HG03575 (cell line): Measurements from ENCODE around the gene C4B.
"Not testable (repeated sequence)": the region's sequence is repeated elsewhere in the genome, so short reads cannot be mapped to it uniquely, and the experiment has no call there.

Experiments
- ATAC-seq: cut with Tn5 transposase; IDR thresholded peaks from one replicate; pipeline ENCODE4 v1.9.1; 2021; ENCODE audit not compliant: unreplicated experiment, insufficient number of reproducible peaks, low FRiP score; ENCODE audit errors: extremely low read depth

The C4B gene

DNA sequence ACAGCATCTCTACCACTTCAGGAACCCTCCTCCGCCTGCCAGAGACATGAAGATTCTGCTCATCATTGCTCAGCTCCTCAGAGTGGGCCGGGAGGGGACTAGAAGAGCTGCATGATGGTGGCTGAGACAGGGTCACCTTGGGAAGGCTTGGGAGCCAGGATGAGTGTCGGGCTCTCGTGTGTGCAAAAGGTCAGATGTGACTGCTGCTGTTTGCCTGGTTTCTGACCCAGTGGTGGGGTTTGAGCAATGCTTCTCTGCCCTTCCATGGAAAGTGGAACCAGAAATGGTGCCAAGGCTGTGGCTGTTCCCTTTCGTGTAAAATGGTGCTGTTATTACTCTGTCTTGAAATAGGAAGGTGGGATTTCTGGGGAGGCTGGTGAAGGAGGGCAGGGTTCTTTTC is 857 bp upstream of the C4B start:
- ATAC-seq = not testable (repeated sequence)

DNA sequence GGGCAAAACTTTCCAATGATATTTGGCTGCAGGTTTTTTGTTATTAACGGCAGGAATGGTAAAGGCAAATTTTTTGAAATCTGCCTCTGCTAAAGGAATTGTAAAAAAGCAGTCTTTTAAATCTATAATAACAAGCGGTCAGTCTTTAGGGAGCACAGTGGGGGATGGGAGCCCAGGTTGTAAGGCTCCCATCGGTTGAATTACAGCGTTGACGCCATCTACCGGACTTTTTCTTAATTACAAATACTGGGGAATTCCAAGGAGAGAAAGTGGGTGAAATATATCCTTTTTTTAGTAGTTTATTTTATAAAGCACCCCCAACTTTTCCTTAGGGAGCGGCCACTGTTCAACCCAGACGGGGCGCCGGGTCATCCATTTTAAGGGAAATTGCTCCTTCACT is 7.5 kb downstream of the C4B start:
- ATAC-seq = not testable (repeated sequence)

DNA sequence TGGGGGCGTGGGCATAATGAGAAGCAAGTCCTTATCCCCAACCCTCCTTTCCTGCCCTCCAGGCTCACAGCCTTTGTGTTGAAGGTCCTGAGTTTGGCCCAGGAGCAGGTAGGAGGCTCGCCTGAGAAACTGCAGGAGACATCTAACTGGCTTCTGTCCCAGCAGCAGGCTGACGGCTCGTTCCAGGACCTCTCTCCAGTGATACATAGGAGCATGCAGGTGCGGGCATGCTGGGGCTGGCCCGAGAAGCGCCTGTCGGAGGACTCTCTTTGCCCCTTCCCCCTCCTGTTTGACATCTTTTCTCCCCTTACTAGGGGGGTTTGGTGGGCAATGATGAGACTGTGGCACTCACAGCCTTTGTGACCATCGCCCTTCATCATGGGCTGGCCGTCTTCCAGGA is 14.0 kb downstream of the C4B start:
- ATAC-seq = not testable (repeated sequence)

DNA sequence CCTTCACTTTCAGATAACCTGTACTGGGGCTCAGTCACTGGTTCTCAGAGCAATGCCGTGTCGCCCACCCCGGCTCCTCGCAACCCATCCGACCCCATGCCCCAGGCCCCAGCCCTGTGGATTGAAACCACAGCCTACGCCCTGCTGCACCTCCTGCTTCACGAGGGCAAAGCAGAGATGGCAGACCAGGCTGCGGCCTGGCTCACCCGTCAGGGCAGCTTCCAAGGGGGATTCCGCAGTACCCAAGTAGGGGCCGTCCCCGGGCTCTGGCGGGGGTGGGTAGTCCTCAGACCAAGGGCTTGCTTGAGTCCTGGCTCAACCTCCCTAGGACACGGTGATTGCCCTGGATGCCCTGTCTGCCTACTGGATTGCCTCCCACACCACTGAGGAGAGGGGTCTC is 15.0 kb downstream of the C4B start:
- not testable (repeated sequence) for ATAC-seq

GRCh38 chr6:32035283-32036013 is 20.9 kb downstream of the C4B start:
- ATAC-seq = not testable (repeated sequence)

DNA sequence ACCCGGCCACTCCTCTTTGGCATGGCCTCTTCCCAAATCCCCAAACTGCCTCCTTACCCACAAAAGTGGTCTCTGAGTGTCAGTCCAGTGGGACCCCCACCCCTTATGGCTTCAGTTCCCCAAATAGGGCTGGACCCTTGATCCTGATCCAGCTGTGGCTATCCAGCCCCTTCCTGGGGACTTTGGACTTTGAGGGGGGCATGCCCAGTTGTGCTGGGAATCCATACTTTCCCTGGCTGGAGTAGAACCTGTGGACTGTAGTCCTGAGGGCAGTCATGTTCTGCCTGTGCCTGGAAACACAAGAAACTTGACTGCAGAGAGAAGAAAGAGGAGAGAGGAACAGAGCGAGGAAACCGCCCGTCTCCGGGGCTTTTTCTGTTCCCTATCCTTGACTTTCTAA is 22.5 kb downstream of the C4B start:
- ATAC-seq = not testable (repeated sequence)

DNA sequence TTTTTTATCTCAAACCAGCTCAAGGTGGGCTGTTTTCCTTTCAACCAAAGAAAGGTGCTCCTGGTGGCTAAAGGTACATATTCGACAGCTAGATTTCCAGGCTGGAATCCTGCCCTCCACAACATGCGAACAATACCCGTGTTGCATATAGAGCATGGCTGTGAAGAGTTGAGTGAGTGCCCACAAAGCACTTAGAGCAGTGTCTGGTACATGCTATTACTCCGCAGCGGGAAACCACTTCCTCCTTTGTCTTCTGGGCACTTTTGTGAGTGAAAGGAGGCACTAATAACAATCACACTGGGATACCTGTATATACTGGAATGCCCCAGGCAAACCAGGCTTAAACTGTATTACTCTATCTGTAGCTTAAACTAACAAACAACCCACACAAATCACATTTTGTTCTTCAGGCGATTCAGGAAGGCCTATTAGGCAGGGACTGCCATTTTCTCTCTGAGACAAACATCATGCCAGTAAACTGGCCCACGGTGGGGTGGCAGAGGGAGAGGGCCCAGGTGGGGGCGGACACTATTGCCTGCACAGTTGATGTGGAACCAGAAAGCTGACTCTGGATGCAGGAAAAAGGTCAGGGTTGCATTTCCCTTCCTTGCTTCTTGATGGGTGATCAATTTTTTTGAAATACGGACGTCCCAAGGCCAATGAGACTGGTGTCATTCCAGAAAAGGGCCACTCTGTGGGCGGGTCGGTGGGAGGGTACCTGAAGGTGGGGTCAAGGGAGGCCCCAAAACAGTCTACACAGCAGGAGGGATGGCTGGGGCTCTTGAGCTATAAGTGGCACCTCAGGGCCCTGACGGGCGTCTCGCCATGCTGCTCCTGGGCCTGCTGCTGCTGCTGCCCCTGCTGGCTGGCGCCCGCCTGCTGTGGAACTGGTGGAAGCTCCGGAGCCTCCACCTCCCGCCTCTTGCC is 23.3 kb downstream of the C4B start, which contains the start of gene CYP21A2:
TSS of gene CYP21A2 (plus strand) at position 818 of the 927 bp plus-strand sequence. CDS start at position 826, 8 bp downstream.
- not testable (repeated sequence) for ATAC-seq

DNA sequence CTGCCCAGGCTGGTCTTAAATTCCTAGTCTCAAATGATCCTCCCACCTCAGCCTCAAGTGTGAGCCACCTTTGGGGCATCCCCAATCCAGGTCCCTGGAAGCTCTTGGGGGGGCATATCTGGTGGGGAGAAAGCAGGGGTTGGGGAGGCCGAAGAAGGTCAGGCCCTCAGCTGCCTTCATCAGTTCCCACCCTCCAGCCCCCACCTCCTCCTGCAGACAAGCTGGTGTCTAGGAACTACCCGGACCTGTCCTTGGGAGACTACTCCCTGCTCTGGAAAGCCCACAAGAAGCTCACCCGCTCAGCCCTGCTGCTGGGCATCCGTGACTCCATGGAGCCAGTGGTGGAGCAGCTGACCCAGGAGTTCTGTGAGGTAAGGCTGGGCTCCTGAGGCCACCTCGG is 24.3 kb downstream of the C4B start:
- ATAC-seq = not testable (repeated sequence)

- not testable (repeated sequence) for ATAC-seq
These were observed 25.0 kb downstream of the C4B start for GRCh38 chr6:32039321-32040274.

DNA sequence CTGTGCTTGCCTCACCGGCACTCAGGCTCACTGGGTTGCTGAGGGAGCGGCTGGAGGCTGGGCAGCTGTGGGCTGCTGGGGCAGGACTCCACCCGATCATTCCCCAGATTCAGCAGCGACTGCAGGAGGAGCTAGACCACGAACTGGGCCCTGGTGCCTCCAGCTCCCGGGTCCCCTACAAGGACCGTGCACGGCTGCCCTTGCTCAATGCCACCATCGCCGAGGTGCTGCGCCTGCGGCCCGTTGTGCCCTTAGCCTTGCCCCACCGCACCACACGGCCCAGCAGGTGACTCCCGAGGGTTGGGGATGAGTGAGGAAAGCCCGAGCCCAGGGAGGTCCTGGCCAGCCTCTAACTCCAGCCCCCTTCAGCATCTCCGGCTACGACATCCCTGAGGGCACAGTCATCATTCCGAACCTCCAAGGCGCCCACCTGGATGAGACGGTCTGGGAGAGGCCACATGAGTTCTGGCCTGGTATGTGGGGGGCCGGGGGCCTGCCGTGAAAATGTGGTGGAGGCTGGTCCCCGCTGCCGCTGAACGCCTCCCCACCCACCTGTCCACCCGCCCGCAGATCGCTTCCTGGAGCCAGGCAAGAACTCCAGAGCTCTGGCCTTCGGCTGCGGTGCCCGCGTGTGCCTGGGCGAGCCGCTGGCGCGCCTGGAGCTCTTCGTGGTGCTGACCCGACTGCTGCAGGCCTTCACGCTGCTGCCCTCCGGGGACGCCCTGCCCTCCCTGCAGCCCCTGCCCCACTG is 25.9 kb downstream of the C4B start:
- not testable (repeated sequence) for ATAC-seq

DNA sequence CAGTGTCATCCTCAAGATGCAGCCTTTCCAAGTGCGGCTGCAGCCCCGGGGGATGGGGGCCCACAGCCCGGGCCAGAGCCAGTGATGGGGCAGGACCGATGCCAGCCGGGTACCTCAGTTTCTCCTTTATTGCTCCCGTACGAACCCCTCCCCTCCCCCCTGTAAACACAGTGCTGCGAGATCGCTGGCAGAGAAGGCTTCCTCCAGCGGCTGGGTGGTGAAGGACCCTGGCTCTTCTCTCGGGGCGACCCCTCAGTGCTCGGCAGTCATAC is 26.4 kb downstream of the C4B start:
- not testable (repeated sequence) for ATAC-seq

GRCh38 chr6:32041385-32041784 is 26.8 kb downstream of the C4B start:
- not testable (repeated sequence) for ATAC-seq

DNA sequence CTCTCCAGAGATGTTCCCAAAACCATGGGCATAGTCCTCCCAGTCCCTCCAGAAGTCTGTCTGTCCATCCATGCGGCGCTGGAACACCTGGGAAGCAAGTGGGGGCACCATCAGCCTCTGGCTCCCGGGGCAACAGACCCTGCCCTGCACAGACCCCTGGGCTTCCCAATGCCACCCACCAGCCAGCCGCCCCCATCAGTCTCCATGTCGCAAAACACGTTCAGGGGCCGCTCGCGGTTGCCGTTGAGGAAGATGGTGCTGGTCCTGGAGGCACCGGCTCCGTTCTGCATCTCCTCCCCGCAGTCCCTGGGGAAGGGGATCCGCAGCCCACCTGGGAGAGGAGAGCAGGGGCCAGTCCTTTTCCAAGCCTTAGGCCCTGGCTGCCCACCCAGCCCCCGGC is 27.7 kb downstream of the C4B start:
- not testable (repeated sequence) for ATAC-seq

DNA sequence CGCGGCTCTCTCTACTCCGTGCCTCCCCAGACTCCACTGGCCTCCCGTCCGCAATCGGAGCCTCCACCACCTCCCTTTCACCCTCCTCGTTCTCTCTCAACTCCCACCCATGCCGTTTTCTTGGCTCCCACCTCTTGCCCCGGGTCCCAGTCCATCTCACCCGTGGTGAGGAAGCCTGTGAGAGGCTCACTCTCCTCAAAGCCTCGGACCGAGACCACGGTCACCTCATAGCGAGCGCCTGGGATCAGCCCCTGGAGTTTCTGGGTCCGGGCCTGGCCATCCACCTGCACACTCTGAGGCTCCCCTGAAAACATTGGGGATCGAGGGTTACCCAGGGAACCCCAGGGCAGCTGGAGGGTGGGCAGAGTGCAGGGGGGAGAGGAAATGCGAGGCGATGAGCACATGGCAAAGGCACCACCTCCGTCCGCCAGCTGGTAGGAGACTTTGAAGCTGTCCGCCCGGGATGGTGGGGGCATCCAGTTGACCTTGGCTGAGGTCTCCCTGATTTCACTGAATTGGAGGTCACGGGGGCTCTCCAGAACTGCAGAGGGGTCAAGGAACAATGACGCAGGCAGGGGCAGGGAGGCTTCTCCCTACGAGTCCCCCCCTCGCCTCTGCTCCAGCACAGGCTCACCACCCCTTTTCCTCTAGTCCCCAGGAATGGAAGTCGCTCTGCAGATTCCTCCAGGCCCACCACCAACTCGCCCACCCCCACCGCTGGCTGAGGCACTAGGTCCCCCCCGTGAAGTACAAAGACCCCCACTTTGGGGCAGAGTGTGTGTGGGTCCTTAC is 29.2 kb downstream of the C4B start:
- ATAC-seq = not testable (repeated sequence)

DNA sequence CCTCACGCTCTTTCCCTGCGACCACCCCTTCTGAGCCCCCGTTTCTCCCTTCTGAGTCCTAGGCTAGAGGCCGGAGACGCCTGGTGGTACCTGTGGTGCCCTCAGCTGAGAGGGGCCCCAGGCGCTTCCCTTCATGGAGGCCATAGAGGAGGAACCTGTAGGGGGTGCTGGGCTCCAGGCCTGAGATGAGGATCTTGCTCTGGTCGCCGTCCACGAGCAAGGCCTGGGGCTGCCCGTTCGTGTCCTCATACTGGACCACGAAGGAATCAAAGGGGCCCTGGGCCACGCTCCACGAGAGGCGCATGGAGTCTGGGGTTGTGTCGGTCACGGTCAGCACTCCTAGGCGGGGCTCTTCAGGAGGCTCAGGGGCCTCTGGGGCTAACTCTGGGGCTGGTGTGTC is 30.3 kb downstream of the C4B start:
- not testable (repeated sequence) for ATAC-seq

GRCh38 chr6:32045811-32046449 is 31.3 kb downstream of the C4B start:
- no peak for ATAC-seq

DNA sequence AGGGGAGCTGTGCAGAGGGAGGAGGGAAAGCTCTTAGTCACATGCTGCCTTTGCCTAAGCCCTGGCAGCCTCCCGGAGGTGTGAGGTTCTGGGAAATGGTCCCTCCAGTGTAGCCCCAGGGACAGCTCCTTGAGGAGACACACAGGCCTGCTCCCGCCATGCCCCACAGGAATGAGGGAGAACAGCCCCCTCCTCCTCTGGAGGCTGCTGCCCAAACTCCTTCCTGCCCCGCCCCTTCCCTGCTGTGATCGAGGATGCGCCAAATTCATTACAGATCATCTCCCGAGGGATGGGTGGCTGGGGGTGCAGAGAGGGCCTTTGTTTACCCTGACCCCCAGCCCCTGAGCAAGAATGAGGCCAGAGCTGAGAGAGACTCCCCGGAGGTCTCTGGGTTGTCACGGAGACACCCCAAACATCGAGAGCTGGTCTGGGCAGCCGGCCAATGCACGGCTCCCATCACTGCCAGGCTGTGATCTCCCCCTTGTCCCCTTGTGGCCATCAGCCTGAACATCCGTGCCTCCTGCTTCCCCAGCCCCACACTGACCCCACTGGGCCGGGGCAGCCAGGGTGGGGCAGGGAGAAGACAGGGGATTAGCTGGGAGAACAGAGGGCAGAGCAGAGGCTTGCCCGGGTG is 32.0 kb downstream of the C4B start:
- ATAC-seq = no peak
